Activated CD4-positive, alpha-beta T cell treated with anti-CD3 and anti-CD28 coated beads, Interleukin-10, Interleukin-2, amounts not matched to agents 100 ng/mL and 50 ng/mL, durations not matched to agents 16 hours and 8 hours (primary cell): ENCODE results near the gene TMEM229B.

Experiments used
- DNase-seq: peaks from one replicate; pipeline ENCODE4 v3.0.0-alpha.2; 2020

TMEM229B gene

DNA sequence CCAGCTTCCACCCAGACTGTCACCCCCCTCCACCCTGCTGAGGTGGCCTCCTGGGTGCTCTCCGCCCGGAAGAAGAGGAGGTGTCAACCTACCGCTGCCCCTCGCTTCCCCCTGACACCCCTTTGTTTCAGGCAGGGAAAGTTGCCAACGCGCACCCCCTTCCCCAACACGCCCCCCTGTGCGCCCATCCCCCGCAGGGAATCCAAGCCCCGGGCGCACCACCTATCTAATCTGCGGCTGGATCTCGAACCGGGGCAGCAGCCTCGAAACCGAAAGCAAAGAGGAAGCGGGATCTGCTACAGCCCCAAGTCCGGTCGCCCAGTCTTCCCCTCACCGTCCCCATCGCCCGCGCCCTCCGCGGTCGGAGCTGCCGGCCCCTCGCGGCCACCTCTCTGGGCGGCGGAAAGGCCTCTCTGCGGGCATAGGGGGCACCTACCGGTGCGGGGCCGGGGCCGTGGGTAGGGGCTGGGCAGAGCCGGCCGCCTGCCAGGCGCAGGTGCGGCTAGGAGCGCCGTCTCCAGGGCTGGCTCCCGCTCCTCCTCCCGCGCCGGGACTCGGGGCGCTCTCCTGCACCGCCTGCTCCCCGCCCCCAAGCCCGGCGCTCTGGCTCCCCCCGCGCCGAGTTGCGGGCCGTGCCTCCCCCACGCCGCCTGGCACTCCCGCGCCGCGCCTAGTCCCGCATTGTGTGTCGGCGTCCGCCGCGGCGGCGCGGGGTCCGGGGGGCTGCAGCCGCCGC, 26.3 kb upstream of the TMEM229B start:
- peak; percentile 38 for DNase-seq

DNA sequence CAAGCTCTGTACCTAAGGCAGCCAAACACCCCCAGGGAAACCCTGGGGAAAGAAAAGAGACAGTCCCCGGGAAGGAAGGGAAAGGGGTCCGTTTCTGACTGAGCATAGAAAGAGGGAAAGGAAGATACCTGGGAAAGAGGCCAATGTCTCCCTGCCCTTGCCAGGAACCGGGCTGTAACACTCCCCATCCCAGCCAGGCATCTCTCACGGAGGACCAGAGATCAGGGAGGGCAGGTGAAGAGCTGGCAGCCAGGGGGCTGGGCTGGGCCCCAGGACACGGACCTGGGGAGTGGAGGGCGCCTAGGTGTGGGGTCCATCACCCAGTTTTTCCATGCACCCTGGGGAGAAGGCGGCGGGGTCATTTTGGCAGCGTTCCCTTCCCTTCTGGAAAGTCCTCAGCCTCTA, 25.7 kb upstream of the TMEM229B start:
- no peak for DNase-seq

DNA sequence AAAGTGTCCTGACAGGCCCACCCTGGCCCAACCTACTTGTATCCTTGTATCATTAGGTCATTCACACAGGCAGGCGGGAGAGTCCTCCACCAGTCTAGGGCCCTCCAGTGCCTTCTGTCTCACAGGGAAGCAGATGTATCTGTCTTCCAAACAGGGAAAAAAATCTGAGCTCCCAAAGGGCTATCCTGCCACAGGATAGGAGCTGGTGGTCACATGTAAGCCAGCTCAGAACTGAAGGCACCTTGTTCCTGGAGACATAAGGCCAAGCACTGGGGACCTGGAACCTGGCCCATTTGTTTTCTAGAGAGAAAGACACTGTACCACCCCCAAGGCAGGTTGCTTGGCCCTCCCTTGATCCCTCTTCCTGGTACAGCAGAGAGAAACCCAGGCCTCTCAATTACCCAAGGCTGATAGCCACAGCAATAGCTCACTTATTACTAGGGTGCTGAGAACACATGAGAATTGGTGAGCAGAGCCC, 25.1 kb upstream of the TMEM229B start:
- DNase-seq = no peak

GRCh38 chr14:67512463-67513310, 24.2 kb upstream of the TMEM229B start:
- DNase-seq = no peak

- no peak for DNase-seq
Measured at GRCh38 chr14:67510836-67511235, 22.3 kb upstream of the TMEM229B start.

DNA sequence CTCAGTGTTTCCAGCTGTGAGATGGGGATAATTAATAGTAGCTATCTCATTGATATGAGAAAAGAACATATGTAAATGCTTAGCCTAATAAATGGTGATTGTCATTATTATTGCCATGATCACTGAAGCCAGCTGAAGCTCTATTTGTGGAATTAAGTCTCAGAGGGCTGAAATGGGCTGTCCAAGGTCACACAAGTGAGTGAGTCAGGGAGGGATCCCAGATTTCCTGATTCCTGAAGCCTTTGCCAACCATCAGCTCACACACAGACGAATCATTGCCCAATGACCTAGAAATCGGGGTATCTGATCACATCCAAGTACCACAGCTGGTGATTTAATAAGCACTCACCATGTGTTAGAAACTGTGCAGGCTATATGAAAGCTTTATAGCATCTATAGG, 21.6 kb upstream of the TMEM229B start:
- DNase-seq = no peak

DNA sequence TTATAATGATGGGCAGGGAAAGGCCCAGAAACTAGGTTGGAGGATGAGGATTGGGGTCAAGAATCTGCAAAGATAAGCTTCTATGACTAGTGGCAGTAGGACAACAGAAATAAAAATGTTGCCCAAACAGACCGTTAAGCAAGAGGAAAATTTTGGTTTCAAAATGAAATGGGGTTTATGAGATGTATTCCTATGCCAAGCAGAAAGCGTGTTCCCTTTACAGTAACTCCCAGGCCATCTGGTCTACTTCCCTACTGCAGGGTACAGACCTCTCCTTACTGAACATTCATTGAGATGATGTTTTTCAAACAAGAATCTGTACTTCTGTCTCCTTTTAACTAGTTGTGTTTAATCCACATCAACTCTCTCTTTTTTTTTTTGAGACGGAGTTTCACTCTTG, 20.4 kb upstream of the TMEM229B start:
- no peak for DNase-seq

DNA sequence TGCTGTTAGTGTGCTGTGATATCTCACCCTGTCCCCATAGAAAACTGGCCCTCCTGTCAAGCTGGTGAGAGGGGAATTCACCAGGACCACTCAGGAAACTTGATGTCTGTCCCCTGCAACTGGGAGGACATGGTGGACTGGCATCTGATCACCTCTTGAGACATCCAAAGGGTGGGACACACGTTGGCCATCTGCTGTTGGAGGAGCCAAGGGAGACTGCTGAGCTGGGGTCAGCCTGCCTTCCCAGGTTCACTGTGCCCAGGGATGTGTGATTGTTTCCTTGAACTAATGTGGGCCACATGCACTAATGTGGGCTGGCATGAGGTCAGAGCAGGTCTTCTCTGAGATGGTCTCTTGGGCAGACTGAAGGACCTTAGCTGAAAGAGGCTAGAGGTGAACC, 16.7 kb upstream of the TMEM229B start:
- DNase-seq = no peak

- no peak for DNase-seq
Measured at GRCh38 chr14:67503331-67503730, 14.8 kb upstream of the TMEM229B start.

- no peak for DNase-seq
Measured at GRCh38 chr14:67502867-67503266, 14.3 kb upstream of the TMEM229B start.

GRCh38 chr14:67501670-67502069, 13.1 kb upstream of the TMEM229B start:
- no peak for DNase-seq

DNA sequence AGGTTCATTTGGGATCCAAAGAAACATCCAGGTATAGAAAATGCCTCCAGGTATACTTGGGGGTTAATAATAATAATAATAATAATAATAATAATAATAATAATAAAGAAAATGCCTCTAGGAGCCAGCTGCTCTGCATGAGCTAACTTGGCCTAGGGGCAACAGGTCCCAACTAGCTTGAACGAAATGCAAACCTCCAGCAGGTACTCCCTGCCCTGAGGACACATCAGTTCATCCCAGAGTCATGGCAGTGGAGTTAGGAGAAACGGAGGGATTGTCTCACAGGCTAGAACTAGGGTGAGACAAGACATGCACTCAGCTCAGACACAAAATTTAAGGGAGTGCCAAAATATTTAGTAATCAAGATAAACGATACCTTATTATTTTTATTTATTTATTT, 12.5 kb upstream of the TMEM229B start:
- DNase-seq = no peak

DNA sequence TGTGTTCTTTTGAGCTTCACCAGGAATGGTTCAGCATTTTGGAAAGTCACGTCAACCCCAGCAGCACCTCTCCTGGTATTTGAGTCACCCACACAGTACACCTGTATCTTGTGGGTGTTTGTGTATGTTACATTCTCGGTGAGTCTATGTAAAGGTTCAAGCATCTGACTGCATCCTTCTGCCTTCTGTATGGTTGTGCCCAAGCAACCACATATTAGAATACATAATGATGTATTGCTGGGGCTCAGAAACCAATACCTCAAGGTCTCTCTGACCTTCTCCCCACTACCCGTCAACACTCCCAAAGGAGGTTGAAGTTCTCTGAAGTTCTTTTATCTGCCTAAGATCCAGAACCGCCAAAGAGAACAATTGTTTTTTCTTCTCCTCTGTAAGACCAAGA, 9.2 kb upstream of the TMEM229B start:
- no peak for DNase-seq

GRCh38 chr14:67497216-67497615, 8.7 kb upstream of the TMEM229B start:
- no peak for DNase-seq

GRCh38 chr14:67495827-67496226, 7.3 kb upstream of the TMEM229B start:
- no peak for DNase-seq

- no peak for DNase-seq
Measured at GRCh38 chr14:67493092-67493717, 4.7 kb upstream of the TMEM229B start.

DNA sequence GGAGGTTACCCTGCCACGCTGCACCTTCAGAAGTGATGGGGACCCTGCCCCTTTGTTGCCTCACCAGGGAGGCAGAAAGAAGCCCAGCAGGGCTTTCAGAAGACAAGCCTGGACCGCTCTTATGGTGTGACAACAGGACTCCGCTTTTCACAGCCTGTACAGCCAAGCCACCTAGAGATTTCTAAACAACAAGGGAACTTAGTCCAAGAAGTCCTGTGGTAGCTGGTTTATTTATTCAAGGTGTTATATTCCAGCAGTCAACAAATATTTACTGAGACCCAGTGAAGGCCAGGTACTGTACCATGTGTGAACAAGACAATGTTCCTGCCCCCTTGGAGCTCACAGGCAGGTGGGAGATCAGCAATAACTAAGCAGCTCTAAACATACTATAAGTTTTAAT, 4.0 kb upstream of the TMEM229B start:
- no peak for DNase-seq

DNA sequence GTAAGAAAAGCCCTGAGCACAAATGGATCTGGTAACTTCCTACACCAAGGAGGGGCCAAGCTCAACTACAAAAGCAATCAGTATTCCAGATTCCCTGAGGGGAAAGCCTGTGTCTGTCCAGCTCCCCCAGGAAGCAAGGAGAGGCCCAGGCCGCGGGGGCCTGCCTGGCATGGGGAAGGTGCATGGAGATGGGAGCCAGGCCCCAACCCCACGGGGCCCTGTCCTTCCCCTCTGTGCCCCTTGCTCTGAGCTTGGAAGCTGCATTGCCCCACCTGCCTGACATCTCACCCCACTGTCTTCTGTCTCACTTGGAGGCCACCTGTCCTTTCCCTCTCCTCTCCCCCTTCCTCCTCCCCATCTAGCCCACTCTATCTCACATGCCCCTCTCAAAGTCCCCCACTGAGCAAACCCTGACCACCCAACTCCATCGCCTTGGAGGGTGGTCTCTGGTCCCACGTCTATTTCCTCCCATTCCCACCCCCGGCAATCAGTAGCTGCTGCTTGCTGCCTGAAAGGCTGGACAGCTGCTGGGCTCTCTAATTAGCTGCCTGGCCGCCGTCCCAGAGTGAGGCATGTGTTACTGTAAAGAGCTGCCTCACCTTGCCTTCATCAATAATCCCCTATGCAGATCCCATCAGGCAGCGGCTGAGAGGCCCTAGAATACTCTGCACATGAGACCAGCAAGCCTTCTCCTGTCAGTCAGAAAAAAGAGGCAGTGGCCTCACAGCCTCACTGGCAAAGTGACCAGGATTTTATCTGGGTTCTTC, 3.4 kb upstream of the TMEM229B start:
- no peak for DNase-seq

DNA sequence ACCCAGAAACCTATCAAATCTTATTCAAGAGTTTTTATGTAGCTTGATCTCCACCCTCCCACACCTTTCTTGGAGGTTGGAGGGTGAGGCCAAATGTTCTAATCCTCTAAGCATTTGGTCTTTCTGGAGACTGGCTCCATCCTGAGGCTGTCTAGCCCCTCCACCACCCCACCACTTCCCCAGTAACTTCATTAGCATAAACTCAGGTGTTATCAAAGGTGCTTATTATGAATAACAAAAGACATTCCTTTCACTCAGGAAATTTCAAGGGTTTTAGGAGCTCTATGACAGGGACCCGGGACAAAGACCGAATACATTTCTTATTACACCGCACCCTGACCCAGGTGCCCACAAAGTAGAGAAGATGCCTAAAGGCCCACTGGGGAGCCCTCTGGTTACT, 2.8 kb upstream of the TMEM229B start:
- DNase-seq = no peak

- DNase-seq = no peak
Measured at GRCh38 chr14:67490196-67490595, 1.7 kb upstream of the TMEM229B start.

DNA sequence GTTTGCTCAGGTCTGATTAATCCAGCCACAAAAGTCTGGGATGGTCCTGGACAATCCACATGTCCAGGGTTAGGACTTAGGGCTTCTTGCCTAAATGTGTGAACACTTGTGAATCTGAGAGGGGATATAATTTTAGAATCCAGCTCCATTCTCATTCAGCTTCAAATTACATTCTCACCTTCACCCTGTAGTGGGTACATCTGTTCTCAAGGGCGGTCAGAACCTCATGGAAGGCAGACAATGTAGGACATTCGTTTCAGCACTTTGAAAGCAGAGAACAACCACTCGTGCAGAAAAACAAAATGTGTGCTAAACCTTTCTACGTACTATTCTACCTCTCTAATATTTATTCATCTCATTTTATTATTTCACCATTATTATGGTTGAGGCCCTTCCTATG, 1.2 kb downstream of the TMEM229B start:
- no peak for DNase-seq

- DNase-seq = no peak
Measured at GRCh38 chr14:67486890-67487289, 1.6 kb downstream of the TMEM229B start.

GRCh38 chr14:67485501-67486095, 2.9 kb downstream of the TMEM229B start:
- DNase-seq = no peak
